ENCODE results near the gene IFIH1.

Gene IFIH1

DNA sequence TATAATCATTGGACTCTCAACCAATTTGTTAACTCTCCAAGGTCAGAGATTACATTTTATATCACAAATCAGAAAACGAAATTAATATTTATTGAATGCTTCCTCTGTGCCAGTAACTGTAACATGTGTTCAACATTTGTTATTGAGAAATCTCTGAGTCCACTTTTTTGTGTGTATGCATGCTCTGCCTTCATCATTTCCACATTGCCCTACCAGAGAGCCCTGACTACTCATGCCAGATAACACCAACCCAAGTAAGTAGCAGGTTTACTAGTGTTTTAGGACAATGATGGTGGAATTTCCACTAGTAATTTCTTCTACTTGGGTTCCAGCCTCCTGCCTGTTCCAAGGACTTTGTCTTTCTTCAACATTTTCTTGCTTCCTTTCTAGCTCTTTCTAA lies 61.1 kb downstream of the IFIH1 start:
- TF ChIP-seq, protein P1, sequence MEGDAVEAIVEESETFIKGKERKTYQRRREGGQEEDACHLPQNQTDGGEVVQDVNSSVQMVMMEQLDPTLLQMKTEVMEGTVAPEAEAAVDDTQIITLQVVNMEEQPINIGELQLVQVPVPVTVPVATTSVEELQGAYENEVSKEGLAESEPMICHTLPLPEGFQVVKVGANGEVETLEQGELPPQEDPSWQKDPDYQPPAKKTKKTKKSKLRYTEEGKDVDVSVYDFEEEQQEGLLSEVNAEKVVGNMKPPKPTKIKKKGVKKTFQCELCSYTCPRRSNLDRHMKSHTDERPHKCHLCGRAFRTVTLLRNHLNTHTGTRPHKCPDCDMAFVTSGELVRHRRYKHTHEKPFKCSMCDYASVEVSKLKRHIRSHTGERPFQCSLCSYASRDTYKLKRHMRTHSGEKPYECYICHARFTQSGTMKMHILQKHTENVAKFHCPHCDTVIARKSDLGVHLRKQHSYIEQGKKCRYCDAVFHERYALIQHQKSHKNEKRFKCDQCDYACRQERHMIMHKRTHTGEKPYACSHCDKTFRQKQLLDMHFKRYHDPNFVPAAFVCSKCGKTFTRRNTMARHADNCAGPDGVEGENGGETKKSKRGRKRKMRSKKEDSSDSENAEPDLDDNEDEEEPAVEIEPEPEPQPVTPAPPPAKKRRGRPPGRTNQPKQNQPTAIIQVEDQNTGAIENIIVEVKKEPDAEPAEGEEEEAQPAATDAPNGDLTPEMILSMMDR (IDR thresholded peaks at IDR 0.05; ENCODE audit: low read depth, low read length), result no peak
- no peak overlapping the region for H3K4me3 ChIP-seq (ENCODE audit: low read depth, low read length)

DNA sequence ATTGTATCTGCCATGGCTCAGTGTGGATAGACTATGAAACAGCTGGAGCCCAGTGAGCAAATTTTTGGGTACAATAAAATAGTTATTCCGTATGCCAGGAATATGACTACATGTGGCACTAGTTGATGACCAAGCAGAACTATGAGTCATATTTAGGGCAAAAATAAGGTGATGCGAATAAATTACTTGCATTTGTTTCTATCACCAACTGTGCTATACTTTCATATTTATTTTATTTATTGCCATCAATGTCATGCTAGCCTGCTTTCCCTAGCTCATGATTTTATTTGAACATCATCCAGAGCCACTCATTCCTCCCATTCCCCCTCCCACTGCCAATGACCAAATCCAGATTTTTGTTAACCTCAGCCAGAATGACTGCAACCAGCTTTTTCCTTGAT lies 61.9 kb downstream of the IFIH1 start:
- no peak overlapping the region for H3K4me3 ChIP-seq (ENCODE audit: low read depth, low read length)
- TF ChIP-seq, protein P1 (IDR thresholded peaks at IDR 0.05; ENCODE audit: low read depth, low read length), result no peak

DNA sequence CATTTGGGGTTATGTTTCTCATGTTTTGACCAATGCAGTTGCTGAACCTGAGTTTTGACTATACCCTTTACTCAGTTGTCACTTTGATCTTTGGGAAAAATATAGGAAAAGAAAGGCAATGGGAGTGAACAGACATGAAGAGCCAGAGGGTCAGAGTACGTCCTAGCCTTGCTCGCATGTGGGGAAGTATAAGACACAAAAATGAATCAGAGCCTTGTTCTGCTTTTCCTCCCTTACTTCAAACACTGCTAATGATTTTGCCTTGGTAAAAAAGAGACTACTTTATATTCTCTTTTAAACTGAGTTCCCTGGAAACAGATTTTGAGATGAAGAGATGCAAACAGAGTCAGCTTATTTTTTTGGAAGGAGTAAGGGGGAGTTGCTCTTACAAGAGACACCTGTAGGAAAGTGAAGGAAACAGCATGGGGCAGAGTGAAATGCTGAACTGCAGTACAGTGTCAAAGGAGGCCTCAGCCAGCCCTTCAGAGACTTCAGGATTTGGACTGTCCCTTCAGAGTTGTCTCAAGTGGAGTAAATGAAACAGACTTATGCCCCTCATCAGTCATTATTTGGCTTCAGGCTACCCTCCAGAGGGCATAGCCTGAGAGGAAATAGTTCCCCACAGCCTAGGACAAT lies 64.1 kb downstream of the IFIH1 start:
- TF ChIP-seq, protein P1 (IDR thresholded peaks at IDR 0.05; ENCODE audit: low read depth, low read length), result no peak
- no peak overlapping the region for H3K4me3 ChIP-seq (ENCODE audit: low read depth, low read length)

DNA sequence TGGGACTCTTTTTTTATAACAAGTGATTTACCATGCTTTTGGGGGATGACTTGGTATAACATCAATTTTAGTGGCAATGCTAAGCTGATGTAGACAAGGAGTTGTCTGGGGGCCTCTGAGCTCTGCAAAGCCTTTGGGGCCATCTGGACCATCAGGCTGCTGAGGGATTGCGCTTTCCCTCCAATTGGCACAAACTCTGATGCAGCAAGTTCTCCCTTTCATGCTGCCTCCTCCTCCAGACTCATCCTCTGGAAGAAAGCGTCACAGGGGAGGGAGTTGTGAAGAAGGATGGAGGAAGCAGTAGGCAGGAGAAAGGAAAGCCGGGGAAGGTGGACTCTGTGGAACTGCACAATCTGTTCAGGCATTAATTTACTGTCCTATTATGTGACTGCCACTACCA lies 65.0 kb downstream of the IFIH1 start:
- no peak overlapping the region for H3K4me3 ChIP-seq (ENCODE audit: low read depth, low read length)
- TF ChIP-seq, protein P1 (IDR thresholded peaks at IDR 0.05; ENCODE audit: low read depth, low read length), result no peak

DNA sequence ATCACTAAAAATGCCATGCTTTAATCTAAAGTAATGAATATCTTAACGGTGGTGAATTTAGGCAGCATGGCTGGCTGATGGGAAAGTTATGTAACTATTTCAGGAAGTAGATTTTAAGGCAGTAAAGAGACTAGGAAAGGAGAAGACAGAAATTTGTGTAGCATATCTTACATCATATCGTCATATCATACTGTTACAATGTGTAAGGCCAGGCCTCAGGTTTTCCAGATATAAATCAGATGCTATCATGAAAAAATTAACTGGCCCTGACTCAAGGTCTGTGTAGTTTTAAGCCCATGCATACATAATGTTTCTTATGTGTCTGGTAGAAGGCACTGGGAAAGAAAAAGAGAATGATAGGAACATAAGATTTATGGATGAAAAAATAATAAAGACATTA lies 66.3 kb downstream of the IFIH1 start:
- TF ChIP-seq, protein P1 (IDR thresholded peaks at IDR 0.05; ENCODE audit: low read depth, low read length), result no peak

DNA sequence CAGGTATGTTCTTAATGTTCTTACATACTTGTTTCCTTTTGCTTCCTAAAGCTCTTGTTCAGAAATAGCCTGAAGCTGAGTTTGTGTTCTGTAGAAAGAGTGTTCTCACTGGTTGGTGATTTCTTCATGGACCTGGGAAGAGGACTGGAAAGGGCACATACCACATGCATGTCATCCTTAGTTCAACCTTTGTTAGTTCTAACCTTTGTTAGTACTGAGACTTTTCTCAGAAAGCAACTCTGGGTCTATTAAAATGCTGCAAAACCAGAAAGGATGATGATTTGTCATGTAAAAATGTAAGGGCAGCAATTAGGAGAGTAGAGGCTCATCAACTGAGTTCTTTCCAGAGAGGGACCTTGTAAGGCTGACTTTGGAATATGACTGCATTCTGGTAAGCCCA lies 72.7 kb downstream of the IFIH1 start:
- TF ChIP-seq, protein P1 (IDR thresholded peaks at IDR 0.05; ENCODE audit: low read depth, low read length), result no peak
- H3K4me3 ChIP-seq (ENCODE audit: low read depth, low read length), result no peak overlapping the region

More for the DNA sequence above, 66.3 kb downstream of the IFIH1 start:
- H3K4me3 ChIP-seq (ENCODE audit: low read depth, low read length), result no peak overlapping the region

DNA sequence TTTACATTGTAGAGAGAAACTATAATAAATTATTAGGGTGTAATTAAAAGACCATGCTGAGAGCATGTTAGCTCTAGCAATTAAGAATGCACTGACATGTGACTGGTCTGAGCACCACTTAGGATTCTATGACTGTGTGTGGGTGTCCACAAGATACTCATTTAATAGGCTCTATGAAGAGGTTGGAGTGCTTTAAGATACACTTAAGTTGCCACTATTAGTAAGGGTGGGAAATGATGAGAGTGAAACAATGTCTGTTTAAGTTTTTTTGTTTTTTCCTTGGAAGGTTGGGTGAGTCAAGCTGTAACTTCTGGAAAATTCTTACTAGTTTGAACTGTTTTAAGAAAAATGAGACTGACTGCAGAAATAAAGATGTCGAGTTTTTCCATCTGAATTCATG lies 73.4 kb downstream of the IFIH1 start:
- H3K4me3 ChIP-seq (ENCODE audit: low read depth, low read length), result no peak overlapping the region
- TF ChIP-seq, protein P1 (IDR thresholded peaks at IDR 0.05; ENCODE audit: low read depth, low read length), result no peak

Measured in WI38 (cell line).